OCI-LY3 (cell line): Measurements from ENCODE around the gene KCNQ1.

ENCODE experiments used
- CTCF ChIP-seq: fragments of 200-600, 300-600 bp; sonication (generic); IDR thresholded peaks from 2 replicates; pipeline ENCODE4 v1.5.1; 2014; ENCODE audit warnings: antibody characterized with exemption, low read length, low read depth
- EZH2phosphoT487 ChIP-seq: fragments of 200-600 bp; shearing (Covaris generic); IDR thresholded peaks from 2 replicates; pipeline ENCODE4 v1.6.1; 2018; ENCODE audit warnings: antibody characterized with exemption, mixed run types, low read depth

DNA sequence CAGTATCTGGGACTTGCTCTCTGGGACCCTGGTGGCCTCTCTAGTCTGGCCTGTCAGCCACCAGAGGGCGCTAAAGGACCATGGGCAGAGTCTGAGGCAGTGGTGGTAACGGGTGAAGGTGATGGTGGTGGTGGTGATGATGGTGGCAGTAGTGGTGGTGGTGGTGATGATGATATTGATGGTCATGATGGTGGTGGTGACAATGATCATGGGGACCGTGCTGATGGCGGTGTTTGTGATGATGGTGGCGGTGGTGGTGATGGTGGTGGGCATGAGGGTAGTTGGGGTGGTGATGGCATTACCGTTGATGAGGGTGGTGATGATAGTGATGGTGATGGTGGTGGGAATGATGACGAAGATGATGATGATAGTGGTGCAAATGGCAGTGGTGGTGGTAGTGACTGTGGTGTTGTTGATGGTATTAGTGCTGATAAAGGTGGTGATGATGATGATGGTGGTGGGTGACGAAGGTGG, 16.4 kb upstream of the KCNQ1 start:
- peak; percentile 90 for TF ChIP-seq CTCF
- TF ChIP-seq EZH2phosphoT487, result no peak
